ENCODE data around the gene BBS7.

GRCh38 chr4:121888134-121888533, 17.9 kb upstream of the BBS7 start:
- no peak for TF ChIP-seq POLR2A (IDR thresholded peaks at IDR 0.05; ENCODE audit: low read depth, low read length)
- TF ChIP-seq SPI1 (IDR thresholded peaks at IDR 0.05; ENCODE audit: low read depth, low read length): no peak
- TF ChIP-seq POLR2AphosphoS5 (IDR thresholded peaks at IDR 0.05; ENCODE audit: low read depth, low read length): no peak
- no peak for TF ChIP-seq TAF1 (IDR thresholded peaks at IDR 0.05; ENCODE audit: low read depth, low read length)
- no peak for TF ChIP-seq POU2F2 (IDR thresholded peaks at IDR 0.05; ENCODE audit: low read depth, low read length)
- no peak for TF ChIP-seq PAX5 (IDR thresholded peaks at IDR 0.05; ENCODE audit: insufficient read depth, low read length, severe bottlenecking)
